NCI-H526 (cell line): ENCODE results near the gene SCAF11.
"Not testable (repeated sequence)": the region's sequence is repeated elsewhere in the genome, so short reads cannot be mapped to it uniquely, and the experiment has no call there.

Experiments used
- DNase-seq, 2 experiments: peaks; one replicate each; lab custom pipeline; 2025; lab: John Stamatoyannopoulos, UW

Gene SCAF11, protein sequence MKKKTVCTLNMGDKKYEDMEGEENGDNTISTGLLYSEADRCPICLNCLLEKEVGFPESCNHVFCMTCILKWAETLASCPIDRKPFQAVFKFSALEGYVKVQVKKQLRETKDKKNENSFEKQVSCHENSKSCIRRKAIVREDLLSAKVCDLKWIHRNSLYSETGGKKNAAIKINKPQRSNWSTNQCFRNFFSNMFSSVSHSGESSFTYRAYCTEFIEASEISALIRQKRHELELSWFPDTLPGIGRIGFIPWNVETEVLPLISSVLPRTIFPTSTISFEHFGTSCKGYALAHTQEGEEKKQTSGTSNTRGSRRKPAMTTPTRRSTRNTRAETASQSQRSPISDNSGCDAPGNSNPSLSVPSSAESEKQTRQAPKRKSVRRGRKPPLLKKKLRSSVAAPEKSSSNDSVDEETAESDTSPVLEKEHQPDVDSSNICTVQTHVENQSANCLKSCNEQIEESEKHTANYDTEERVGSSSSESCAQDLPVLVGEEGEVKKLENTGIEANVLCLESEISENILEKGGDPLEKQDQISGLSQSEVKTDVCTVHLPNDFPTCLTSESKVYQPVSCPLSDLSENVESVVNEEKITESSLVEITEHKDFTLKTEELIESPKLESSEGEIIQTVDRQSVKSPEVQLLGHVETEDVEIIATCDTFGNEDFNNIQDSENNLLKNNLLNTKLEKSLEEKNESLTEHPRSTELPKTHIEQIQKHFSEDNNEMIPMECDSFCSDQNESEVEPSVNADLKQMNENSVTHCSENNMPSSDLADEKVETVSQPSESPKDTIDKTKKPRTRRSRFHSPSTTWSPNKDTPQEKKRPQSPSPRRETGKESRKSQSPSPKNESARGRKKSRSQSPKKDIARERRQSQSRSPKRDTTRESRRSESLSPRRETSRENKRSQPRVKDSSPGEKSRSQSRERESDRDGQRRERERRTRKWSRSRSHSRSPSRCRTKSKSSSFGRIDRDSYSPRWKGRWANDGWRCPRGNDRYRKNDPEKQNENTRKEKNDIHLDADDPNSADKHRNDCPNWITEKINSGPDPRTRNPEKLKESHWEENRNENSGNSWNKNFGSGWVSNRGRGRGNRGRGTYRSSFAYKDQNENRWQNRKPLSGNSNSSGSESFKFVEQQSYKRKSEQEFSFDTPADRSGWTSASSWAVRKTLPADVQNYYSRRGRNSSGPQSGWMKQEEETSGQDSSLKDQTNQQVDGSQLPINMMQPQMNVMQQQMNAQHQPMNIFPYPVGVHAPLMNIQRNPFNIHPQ (N-terminal part only)

DNA sequence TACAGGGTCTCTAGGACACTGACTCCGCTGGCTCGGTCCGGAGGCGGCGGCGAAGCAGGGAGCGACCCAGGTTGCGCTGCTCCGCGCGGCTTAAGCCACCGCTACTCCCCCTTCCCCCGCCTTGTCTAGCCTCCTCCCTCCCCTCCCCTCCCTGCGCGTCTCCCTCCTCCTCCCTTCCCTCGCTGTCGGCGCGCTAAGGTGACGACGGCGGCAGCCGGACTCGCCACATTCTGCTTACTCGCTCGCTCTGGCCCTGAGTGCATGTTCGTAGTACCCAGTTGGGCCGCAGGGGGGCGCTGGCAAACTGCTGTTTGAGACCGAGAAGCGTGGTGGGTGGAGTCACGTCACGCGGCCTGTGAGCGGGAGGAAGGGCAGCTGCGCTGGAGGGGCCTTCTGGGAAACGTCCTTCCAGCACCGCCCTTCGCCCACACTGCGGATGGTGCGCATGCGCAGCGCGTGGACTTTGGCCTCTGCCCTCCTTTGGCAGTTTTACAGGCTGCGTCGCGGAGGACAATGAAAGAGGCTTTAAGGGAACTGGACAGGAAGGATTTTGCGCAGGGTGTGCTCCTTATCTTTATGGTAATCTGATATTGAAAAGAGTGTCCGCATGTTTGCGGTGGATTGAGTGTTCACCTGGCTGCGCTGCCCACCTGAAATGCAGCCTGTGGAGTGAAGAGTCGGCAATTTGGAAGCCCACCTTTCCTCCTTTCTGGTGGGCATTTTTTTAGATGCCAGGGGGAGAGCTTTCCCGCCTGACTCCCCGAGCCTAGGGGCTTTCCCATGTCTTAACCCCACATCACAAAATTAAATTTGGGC, at the start of gene SCAF11:
TSS of gene SCAF11 (minus strand) at position 107 of the 816 bp plus-strand sequence. CDS start 26,407 bp downstream, outside the sequence.
- DNase-seq: peak; percentile 99 to 100

DNA sequence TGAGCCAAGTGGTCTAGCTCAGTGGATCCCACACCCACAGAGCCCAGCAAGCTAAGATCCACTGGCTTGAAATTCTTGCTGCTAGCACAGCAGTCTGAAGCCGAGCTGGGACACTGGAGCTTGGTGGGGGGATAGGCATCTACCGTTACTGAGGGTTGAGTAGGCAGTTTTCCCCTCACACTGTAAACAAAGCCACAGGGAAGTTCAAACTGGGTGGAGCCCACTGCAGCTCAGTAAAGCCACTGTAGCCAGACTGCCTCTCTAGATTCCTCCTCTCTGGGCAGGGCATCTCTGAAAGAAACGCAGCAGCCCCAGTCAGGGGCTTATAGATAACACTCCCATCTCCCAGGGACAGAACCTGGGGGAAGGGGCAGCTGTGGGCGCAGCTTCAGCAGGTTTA, 46.7 kb upstream of the SCAF11 start:
- DNase-seq: peak in 1 of 2 experiments; percentile 4

DNA sequence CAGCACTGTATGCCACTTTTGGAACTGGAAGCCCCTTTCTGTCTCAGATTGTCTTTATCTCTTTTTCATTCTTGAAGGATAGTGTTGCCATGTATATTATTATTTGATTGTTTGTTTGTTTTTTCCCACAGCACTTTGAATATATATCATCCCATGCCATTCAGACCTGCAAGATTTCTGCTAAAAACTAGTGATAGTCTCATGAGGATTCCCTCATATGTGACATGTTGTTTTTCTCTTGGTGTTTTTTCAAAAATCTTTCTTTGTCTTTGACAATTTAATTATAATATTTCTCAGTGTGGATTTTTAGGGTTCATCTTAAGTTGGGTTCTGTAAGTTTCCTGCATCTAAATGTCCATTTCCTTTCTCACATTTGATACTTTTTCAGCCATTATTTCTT, 36.8 kb upstream of the SCAF11 start:
- no peak for DNase-seq

DNA sequence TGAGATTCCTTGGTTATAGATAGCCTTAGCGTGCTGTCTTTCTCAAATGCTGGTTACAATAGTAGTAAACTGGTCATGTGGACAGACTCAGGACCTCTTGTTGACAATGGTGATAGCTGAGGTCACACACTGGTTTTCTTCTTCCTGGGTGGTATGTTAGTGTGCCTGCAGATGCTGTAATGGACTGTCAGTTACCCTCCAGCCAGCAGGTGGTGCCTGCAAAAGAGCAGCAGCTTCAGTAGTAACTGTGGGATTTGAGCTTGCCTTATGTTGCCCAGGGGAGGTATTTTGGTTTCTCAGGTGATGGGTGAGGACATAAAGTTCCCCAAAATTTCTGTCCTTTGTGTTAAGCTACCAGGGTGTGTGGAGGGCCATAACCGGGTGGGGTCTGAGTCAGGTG, 33.7 kb upstream of the SCAF11 start:
- no peak for DNase-seq

DNA sequence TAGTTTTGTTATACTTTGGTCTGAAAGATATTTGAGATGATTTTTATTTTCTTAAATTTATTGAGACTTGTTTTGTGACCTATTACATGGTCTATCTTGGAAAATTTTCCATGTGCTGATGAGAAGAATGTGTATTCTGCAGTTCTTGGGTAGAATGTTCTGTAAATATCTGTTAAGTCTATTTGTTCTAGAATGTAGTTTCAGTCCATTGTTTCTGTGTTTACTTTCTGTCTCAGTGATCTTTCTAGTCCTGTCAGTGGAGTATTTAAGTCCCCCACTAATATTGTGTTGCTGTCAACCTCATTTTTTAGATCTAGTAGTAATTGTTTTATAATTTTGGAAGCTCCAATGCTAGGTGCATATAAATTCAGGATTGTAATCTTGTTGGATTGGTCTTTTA, 30.4 kb upstream of the SCAF11 start:
- no peak for DNase-seq

DNA sequence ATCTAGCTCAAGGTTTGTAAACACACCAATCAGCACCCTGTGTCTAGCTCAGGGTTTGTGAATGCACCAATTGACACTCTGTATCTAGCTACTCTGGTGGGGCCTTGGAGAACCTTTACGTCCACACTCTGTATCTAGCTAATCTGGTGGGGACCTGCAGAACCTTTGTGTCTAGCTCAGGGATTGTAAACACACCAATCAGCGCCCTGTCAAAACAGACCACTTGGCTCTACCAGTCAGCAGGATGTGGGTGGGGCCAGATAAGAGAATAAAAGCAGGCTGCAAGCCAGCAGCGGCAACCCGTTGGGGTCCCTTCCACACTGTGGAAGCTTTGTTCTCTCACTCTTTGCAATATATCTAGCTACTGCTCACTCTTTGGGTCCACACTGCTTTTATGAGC, 28.3 kb upstream of the SCAF11 start:
- not testable (repeated sequence) for DNase-seq

DNA sequence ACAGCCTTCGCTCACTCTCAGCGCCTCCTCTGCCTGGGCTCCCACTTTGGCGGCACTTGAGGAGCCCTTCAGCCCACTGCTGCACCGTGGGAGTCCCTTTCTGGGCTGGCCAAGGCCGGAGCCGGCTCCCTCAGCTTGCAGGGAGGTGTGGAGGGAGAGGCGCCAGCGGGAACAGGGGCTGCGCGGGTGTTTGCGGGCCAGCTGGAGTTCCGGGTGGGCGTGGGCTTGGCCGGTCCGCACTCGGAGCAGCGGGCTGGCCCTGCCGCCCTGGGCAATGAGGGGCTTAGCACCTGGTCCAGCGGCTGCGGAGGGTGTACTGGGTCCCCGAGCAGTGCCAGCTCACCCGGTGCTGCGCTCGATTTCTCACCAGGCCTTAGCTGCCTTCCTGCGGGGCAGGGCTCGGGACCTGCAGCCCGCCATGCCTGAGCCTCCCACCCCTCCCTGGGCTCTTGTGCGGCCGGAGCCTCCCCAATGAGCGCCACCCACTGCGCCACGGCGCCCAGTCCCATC, 27.5 kb upstream of the SCAF11 start:
- not testable (repeated sequence) for DNase-seq

DNA sequence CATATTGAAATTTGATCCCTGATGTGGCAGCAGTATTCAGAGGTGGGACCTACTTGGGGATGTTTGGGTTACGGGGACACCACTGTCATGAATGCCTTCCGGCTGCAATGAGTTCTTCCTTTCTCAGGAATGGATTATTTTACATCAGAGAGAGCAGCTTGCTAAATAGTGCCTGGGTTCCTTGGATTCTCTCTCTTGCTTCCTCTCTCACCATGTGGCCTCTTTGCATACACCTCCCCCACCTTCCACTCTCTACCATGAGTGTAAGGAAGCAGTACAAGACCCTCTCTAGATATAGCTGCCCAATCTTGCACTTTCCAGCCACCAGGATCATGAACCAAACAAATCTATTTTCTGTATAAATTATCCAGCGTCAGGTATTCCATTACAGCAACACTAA, 15.4 kb upstream of the SCAF11 start:
- no peak for DNase-seq

DNA sequence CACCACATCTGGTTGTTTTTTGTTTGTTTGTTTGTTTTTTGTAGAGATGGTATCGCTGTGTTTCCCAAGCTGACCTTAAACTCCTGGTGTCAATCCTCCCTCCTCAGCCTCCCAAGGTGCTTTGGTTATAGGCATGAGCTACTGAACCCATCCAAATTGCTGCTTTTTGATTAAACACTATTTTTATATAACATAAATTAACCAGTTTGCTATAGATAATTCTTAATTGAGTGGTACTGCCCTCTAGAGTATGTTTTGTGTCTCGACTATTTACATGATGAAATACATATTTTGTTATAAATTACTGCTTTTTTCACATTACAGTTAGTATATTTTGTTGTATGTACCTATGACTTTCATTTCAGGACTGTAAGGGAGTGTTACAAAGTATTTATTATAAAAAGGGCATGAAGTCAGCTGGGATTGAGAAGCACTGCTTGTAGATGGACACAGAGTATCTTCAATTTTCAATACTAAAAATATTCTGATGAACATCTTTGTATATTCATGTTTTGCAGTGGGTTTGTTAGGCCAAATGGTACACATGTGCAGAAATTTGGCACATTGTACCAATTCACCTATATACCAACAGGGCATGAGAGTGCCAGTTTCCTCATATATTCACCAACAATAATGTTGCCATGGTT, 14.9 kb upstream of the SCAF11 start:
- no peak for DNase-seq

DNA sequence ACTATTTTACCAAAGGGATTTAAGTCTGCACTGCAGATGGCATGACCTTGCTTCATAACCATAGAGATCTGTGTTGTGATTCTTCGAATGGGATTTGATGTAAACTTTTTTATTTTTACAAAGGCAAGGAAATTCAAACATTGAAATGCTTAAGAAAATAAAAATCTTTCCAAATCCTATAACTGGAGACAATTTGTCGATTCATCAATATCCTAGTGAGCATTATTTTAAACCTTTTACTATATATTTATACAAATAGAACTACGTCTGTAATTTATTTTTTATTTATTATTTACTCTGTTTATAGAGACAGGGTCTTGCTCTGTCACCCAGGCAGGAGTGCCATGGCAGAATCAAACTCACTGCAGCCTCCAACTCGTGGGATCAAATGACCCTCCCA, 14.3 kb upstream of the SCAF11 start:
- no peak for DNase-seq

DNA sequence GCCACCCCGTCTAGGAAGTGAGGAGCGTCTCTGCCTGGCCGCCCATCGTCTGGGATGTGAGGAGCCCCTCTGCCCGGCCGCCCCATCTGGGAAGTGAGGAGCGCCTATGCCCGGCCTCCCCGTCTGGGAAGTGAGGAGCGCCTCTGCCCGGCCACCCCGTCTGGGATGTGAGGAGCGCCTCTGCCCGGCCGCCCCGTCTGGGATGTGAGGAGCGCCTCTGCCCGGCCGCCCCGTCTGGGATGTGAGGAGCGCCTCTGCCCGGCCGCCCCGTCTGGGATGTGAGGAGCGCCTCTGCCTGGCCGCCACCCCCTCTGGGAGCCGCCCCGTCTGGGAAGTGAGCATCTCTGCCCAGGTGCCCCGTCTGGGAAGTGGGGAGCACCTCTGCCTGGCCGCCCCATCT, 9.7 kb upstream of the SCAF11 start:
- DNase-seq: not testable (repeated sequence)

DNA sequence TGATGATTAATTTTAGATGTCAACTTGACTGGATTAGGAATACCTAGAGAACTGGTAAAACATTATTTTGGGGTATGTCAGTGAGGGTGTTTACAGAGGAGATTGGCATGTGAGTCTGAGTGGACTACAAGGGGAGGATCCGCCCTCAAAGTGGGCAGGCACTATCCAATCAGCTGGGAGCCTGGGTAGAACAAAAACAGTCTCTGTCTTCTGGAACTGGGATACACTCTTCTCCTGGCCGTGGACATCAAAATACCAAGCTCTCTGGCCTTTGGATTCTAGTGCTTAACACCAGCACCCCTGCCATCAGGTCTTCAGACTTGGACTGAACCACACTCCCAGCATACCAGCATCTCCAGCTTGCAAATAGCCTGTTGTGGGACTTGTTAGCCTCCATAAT, 4.4 kb upstream of the SCAF11 start:
- no peak for DNase-seq

DNA sequence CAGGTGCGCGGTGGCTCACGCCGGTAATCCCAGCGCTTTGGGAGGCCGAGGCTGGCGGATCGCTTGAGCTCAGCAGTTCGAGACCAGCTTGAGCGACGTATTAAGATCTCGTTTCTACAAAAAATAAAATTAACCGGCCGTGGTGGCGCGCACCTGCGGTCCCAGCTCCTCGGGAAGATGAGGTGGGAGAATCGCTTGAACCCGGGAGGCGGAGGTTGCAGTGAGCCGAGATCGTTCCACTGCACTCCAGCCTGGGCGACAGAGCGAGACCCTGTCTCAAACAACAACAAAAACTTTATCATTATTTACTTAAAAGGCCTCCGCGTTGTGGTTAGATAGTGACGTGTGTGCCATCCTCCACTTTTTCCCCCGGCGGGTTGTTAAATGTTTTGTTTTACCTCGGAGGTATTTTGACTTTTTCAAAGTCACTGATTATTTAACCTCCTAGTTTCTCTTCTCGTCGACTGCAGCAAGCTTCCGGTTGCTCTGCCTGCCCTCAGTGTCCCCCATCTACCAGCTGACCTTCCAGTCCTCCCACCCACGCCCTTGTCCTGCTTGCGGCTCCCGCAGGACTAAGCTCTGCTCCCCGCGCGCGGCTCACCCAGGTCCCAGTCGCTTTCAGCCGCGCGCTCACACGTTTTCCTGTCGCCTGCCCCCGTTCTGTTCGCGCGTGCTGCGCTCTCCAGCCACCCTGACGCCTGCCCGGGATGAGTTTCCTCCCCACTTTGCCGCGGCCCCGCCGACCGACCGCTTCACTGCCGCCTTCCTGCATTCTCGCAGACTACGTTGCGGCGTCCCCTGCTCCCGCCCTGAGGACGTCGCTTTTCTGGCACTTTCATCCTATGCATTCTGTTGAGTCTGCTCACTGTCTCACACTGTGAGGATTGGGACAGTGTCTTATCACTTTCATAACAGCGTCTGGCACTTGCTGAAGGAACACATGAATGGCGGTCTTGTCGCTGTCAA, 1.2 kb upstream of the SCAF11 start:
- DNase-seq: peak; percentile 69 to 89

DNA sequence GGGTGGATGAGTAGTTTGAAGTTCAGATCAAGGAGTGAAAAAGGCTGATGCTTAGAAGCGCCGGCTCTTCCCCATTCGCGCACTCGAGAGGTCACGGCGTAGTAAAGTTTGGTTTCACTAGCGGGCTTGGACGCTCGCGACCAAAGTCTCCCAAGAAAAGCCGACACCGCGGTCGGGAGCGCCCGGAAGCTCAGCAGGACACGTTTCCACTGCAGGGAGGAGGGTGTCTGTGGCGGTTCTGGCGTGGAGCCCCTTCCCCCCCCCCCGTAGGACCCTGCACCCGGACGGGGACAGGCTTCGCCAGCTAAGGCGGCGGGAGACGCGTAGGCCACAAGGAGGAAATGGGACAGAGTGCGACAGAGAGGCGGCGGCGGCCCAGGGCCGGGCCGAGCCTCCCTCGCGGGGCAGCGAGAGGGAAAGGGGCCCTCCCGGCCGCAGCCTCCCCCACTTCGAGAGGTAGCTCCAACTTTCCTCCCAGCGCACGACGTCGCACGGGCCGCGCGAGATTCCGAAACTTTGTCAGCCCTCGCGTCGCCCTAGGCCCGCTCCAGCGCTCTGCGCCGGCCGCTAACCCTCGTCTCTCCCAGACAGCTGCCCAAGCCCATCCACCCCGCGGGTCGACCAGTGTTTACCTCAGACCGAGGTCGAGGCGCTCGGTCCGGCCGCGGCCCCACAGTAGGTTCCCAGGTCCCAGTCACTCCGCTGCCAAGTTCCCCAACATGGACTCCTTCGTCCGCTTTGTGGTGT, 480 bp downstream of the SCAF11 start:
- peak; percentile 48 to 86 for DNase-seq

DNA sequence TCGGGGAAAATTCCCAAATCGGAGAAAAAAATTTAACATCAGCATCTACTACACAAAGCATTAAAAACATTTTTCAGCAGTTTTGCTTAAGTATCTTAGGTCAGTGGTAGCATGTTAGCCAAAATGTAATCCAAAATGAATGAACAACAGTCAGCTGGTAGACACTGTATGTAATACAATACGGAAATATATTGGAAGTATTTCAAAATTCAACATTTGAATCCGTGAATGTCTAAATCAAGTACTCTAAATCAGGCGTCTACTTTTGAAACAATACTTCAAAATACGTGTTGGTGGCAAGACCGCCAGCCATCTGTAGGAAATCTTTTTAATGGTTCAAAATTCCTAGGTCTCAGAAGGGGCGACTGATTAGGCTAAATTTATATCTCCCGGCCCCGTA, 1.1 kb downstream of the SCAF11 start:
- no peak for DNase-seq

DNA sequence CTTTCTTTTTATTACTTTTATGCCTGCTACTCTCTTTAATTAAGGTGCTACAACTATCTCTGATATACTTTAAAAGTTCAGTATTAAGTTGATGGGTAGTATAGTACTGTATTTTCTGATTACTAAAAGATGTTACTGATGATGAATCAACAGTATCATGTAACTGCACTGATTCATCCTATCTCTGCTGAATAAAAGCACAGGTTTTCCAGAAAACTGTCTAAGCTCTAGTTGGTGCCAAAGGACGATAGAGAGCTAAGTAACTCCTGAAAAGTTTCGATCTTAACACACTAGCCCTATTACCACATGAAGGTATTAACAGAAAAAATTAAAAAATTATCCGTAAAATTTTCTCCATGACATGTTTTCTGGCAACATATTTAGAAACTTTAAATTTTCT, 2.1 kb downstream of the SCAF11 start:
- DNase-seq: no peak

DNA sequence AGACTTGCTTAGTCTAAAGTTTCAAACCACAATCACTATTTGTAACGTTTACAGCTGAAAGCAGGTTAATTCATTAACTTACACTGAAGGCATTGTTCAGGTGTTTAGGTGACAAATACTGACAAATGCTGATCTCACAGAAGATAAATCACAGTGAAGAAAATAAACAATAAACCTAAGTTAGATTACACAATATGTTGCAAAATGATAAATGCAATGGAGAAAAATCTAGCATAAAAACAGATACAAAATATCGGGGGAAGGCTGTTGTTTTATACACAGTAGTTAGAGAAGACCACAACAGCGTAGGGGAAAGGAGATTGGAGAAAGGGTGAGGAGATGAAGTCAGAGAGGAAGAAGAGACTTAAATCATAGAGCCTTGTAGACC, 3.0 kb downstream of the SCAF11 start:
- DNase-seq: no peak

DNA sequence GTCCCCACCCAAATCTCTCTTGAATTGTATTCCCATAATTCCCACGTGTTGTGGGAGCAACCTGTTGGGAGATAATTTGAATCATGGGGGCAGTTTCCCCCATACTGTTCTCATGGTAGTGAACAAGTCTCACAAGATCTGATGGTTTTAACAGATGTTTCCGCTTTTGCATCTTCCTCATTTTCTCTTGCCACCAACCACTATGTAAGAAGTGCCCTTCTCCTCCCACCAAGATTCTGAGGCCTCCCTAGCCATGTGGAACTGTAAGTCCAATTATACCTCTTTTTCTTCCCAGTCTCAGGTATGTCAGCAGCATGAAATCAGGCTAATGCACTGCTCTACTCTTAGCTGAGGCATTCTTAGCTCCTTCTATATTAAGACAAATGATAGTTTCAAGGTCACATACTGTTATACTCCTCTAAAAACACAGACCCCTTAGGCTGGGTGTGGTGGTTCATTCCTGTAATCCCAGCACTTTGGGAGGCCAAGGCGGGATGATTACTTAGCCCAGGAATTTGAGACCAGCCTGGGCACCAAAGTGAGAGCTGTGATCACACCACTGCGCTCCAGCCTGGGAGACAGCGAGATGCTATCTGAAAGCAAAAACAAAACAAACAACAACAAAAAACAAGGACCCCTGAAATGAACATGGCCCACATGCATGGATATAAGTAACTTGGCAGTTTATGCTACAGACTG, 3.6 kb downstream of the SCAF11 start:
- no peak for DNase-seq
